Gastroesophageal sphincter (tissue), 3 donors: ENCODE results near the gene OR6K2.

Source experiments
- CTCF ChIP-seq, 4 experiments: fragments of 200-600 bp in 2 of 4; fragments of 450-650 bp in 2 of 4; sonication (generic) in 1 of 4; IDR thresholded peaks; one replicate each; pipeline ENCODE4 v1.5.1; 2017 to 2019; ENCODE audit warnings: antibody characterized with exemption in 4 of 4, mild to moderate bottlenecking in 2 of 4, moderate library complexity in 2 of 4
- POLR2A ChIP-seq, 2 donors: fragments of 450-650 bp; IDR thresholded peaks; one replicate each; pipeline ENCODE4 v1.6.1; 2017; ENCODE audit warnings: antibody characterized with exemption in 2 of 2, mild to moderate bottlenecking in 2 of 2, moderate library complexity in 1 of 2
- POLR2AphosphoS5 ChIP-seq: sonication (generic); formaldehyde crosslinking; IDR thresholded peaks from one replicate; pipeline ENCODE4 v1.6.1; 2017; ENCODE audit warnings: antibody characterized with exemption

- TF ChIP-seq CTCF (IDR thresholded peaks at IDR 0.05) (no peak), POLR2A (IDR thresholded peaks at IDR 0.05) (no peak), POLR2AphosphoS5 (no peak)
Observed at GRCh38 chr1:158691907-158692306, 8.5 kb downstream of the OR6K2 start.
